22Rv1 (cell line): ENCODE data around the gene PPFIA1.

Source experiments
- H3K27ac ChIP-seq: fragments of 450-650 bp; 2 replicates; pipeline ENCODE4 v1.5.1; 2017
- CTCF ChIP-seq: fragments of 450-650 bp; IDR thresholded peaks from 2 replicates; pipeline ENCODE4 v1.5.1; 2017; ENCODE audit warnings: mild to moderate bottlenecking
- ZFX ChIP-seq: fragments of 450-650 bp; IDR thresholded peaks from 2 replicates; pipeline ENCODE4 v1.6.1; 2017; ENCODE audit warnings: antibody characterized with exemption, borderline replicate concordance

The PPFIA1 gene

GRCh38 chr11:70430671-70431574, 160.4 kb downstream of the PPFIA1 start:
- no peak for TF ChIP-seq ZFX
- H3K27ac ChIP-seq = no peak overlapping the region

- TF ChIP-seq CTCF (no peak), ZFX (no peak)
- no peak overlapping the region for H3K27ac ChIP-seq
Measured at GRCh38 chr11:70431611-70432010, 161.1 kb downstream of the PPFIA1 start.

GRCh38 chr11:70432065-70432464, 161.6 kb downstream of the PPFIA1 start:
- no peak overlapping the region for H3K27ac ChIP-seq
- TF ChIP-seq CTCF (no peak), ZFX (no peak)

- no peak for TF ChIP-seq CTCF
- TF ChIP-seq ZFX = no peak
- no peak overlapping the region for H3K27ac ChIP-seq
Measured at GRCh38 chr11:70432580-70432979, 162.1 kb downstream of the PPFIA1 start.

GRCh38 chr11:70433038-70433437, 162.5 kb downstream of the PPFIA1 start:
- TF ChIP-seq ZFX (no peak), CTCF (no peak)
- no peak overlapping the region for H3K27ac ChIP-seq

- TF ChIP-seq ZFX (no peak), CTCF (no peak)
- no peak overlapping the region for H3K27ac ChIP-seq
Measured at GRCh38 chr11:70433526-70433925, 163.0 kb downstream of the PPFIA1 start.
